ENCODE measurements around the gene CCDC87. TPM values are rescaled to one million over a fixed set of nuclear protein-coding genes. Genes with fewer than 3 reads are reported as not detected.

CCDC87 gene
- total and polyA plus RNA-seq, 12 donors = 0.13 to 0.90 (median 0.47) TPM

GRCh38 chr11:66628061-66628603 is 35.3 kb upstream of the CCDC87 start:
- H3K4me1 ChIP-seq (replicated peaks in 1 of 2) = peaks cover 0 to 25% of the 10 kb centered on the region in 2 donors
- TF ChIP-seq CTCF (IDR thresholded peaks at IDR 0.05) (no peak), POLR2A (IDR thresholded peaks at IDR 0.05) (no peak)
- no peak overlapping the region for H3K4me3 ChIP-seq
- no peak for DNase-seq
- no peaks in the 10 kb centered on the region for H3K27me3 ChIP-seq
- H3K9me3 ChIP-seq (replicated peaks in 1 of 3) = no peaks in the 10 kb centered on the region
- 86 to 93% (median 91%) methylated on average over 7 of the region's 7 CpGs for WGBS, 4 donors
- H3K27ac ChIP-seq = no peak overlapping the region
- H3K36me3 ChIP-seq (replicated peaks in 1 of 2) = peaks cover 0 to 79% of the 10 kb centered on the region in 2 donors
- intact Hi-C loops (cut with DNase I) = no loop called here

GRCh38 chr11:66626926-66627325 is 34.1 kb upstream of the CCDC87 start:
- peak in 2 of 7 donors; percentile 36 to 38 for DNase-seq
- intact Hi-C loops (cut with DNase I) = no loop called here
- no peaks in the 10 kb centered on the region for H3K27me3 ChIP-seq
- H3K27ac ChIP-seq = no peak overlapping the region
- TF ChIP-seq POLR2A (IDR thresholded peaks at IDR 0.05) (no peak), CTCF (IDR thresholded peaks at IDR 0.05) (no peak)
- WGBS, 4 donors = 71 to 84% (median 77%) methylated on average over 7 of the region's 7 CpGs
- H3K4me3 ChIP-seq = no peak overlapping the region
- peaks cover 0 to 37% of the 10 kb centered on the region in 2 donors for H3K4me1 ChIP-seq (replicated peaks in 1 of 2)
- no peaks in the 10 kb centered on the region for H3K9me3 ChIP-seq (replicated peaks in 1 of 3)
- H3K36me3 ChIP-seq (replicated peaks in 1 of 2) = peaks cover 0 to 76% of the 10 kb centered on the region in 2 donors

GRCh38 chr11:66626382-66626781 is 33.5 kb upstream of the CCDC87 start:
- 95 to 97% (median 96%) methylated on average over 25 of the region's 25 CpGs for WGBS, 4 donors
- no peak overlapping the region for H3K27ac ChIP-seq
- no peak overlapping the region for H3K4me3 ChIP-seq
- no peak for TF ChIP-seq POLR2A (IDR thresholded peaks at IDR 0.05)
- H3K36me3 ChIP-seq (replicated peaks in 1 of 2) = peaks cover 0 to 71% of the 10 kb centered on the region in 2 donors
- no peak for DNase-seq
- no peaks in the 10 kb centered on the region for H3K9me3 ChIP-seq (replicated peaks in 1 of 3)
- no peaks in the 10 kb centered on the region for H3K27me3 ChIP-seq
- H3K4me1 ChIP-seq (replicated peaks in 1 of 2) = peaks cover 0 to 42% of the 10 kb centered on the region in 2 donors
- intact Hi-C loops (cut with DNase I) = no loop called here

GRCh38 chr11:66625752-66626149 is 32.9 kb upstream of the CCDC87 start:
- TF ChIP-seq POLR2A (IDR thresholded peaks at IDR 0.05) (no peak), CTCF (IDR thresholded peaks at IDR 0.05) (no peak)
- Histone ChIP-seq H3K4me1 (replicated peaks in 1 of 2) (peaks cover 0 to 48% of the 10 kb centered on the region in 2 donors), H3K9me3 (replicated peaks in 1 of 3) (no peaks in the 10 kb centered on the region), H3K27ac (no peak overlapping the region), H3K36me3 (replicated peaks in 1 of 2) (peaks cover 0 to 71% of the 10 kb centered on the region in 2 donors), H3K4me3 (no peak overlapping the region), H3K27me3 (no peaks in the 10 kb centered on the region)
- DNase-seq = no peak
- intact Hi-C loops (cut with DNase I) = no loop called here
- 49 to 71% (median 65%) methylated on average over 6 to 9 of the region's 9 CpGs for WGBS, 4 donors
